Liver (tissue), 3 donors: ENCODE measurements around the gene UBXN4.

Experiments
- FOXA1 ChIP-seq: IDR thresholded peaks from 2 replicates; pipeline ENCODE4 v1.6.1; 2016; ENCODE audit warnings: antibody characterized with exemption
- GABPA ChIP-seq, 2 donors: IDR thresholded peaks in 1 of 2; conservative IDR thresholded peaks in 1 of 2; 2 replicates each; pipeline ENCODE4 v1.6.1; 2016; ENCODE audit warnings: antibody characterized with exemption in 2 of 2, mild to moderate bottlenecking in 1 of 2, moderate library complexity in 1 of 2
- RAD21 ChIP-seq, 2 donors: IDR thresholded peaks; 2 replicates each; pipeline ENCODE4 v1.6.1; 2016; ENCODE audit warnings: antibody characterized with exemption in 2 of 2, mild to moderate bottlenecking in 2 of 2
- TF ChIP-seq, protein P1 (sequence below): fragments of 150-350 bp; IDR thresholded peaks from 2 replicates; pipeline ENCODE4 v1.5.1; 2017; ENCODE audit warnings: improper control_type of control experiment, low read depth, low read length; ENCODE audit not compliant: missing input control
- TF ChIP-seq, protein P2 (sequence below): IDR thresholded peaks from 2 replicates; pipeline ENCODE4 v1.6.1; 2016; ENCODE audit warnings: antibody characterized with exemption, mild to moderate bottlenecking
- TF ChIP-seq, protein P3 (sequence below): IDR thresholded peaks from 2 replicates; pipeline ENCODE4 v1.6.1; 2016; ENCODE audit warnings: antibody characterized with exemption
- donor health status: healthy.
- donor health status: healthy.

GRCh38 chr2:135775420-135775819 lies 33.8 kb downstream of the UBXN4 start:
- TF ChIP-seq, protein P1, sequence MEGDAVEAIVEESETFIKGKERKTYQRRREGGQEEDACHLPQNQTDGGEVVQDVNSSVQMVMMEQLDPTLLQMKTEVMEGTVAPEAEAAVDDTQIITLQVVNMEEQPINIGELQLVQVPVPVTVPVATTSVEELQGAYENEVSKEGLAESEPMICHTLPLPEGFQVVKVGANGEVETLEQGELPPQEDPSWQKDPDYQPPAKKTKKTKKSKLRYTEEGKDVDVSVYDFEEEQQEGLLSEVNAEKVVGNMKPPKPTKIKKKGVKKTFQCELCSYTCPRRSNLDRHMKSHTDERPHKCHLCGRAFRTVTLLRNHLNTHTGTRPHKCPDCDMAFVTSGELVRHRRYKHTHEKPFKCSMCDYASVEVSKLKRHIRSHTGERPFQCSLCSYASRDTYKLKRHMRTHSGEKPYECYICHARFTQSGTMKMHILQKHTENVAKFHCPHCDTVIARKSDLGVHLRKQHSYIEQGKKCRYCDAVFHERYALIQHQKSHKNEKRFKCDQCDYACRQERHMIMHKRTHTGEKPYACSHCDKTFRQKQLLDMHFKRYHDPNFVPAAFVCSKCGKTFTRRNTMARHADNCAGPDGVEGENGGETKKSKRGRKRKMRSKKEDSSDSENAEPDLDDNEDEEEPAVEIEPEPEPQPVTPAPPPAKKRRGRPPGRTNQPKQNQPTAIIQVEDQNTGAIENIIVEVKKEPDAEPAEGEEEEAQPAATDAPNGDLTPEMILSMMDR = no peak
- TF ChIP-seq FOXA1 = no peak
- TF ChIP-seq GABPA (IDR thresholded peaks at IDR 0.05 in 1 of 2, conservative IDR thresholded peaks at IDR 0.05 in 1 of 2) = no peak
- TF ChIP-seq, protein P2, sequence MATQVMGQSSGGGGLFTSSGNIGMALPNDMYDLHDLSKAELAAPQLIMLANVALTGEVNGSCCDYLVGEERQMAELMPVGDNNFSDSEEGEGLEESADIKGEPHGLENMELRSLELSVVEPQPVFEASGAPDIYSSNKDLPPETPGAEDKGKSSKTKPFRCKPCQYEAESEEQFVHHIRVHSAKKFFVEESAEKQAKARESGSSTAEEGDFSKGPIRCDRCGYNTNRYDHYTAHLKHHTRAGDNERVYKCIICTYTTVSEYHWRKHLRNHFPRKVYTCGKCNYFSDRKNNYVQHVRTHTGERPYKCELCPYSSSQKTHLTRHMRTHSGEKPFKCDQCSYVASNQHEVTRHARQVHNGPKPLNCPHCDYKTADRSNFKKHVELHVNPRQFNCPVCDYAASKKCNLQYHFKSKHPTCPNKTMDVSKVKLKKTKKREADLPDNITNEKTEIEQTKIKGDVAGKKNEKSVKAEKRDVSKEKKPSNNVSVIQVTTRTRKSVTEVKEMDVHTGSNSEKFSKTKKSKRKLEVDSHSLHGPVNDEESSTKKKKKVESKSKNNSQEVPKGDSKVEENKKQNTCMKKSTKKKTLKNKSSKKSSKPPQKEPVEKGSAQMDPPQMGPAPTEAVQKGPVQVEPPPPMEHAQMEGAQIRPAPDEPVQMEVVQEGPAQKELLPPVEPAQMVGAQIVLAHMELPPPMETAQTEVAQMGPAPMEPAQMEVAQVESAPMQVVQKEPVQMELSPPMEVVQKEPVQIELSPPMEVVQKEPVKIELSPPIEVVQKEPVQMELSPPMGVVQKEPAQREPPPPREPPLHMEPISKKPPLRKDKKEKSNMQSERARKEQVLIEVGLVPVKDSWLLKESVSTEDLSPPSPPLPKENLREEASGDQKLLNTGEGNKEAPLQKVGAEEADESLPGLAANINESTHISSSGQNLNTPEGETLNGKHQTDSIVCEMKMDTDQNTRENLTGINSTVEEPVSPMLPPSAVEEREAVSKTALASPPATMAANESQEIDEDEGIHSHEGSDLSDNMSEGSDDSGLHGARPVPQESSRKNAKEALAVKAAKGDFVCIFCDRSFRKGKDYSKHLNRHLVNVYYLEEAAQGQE = peak; percentile 33
- TF ChIP-seq, protein P3, sequence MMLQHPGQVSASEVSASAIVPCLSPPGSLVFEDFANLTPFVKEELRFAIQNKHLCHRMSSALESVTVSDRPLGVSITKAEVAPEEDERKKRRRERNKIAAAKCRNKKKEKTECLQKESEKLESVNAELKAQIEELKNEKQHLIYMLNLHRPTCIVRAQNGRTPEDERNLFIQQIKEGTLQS = peak; percentile 18
- TF ChIP-seq RAD21 (IDR thresholded peaks at IDR 0.05) = no peak
